HG03175 (cell line): ENCODE results near the gene ZEB2.

ENCODE experiments used
- ATAC-seq: cut with Tn5 transposase; IDR thresholded peaks from one replicate; pipeline ENCODE4 v1.9.1; 2021; ENCODE audit warnings: mild to moderate bottlenecking, moderate library complexity; ENCODE audit not compliant: unreplicated experiment

The ZEB2 gene

GRCh38 chr2:144453486-144454158 is 66.3 kb downstream of the ZEB2 start:
- ATAC-seq: no peak

- no peak for ATAC-seq
Measured at GRCh38 chr2:144452989-144453336, 67.0 kb downstream of the ZEB2 start.

GRCh38 chr2:144452169-144452988 is 67.5 kb downstream of the ZEB2 start:
- no peak for ATAC-seq

GRCh38 chr2:144451443-144451842 is 68.5 kb downstream of the ZEB2 start:
- no peak for ATAC-seq

GRCh38 chr2:144449028-144449406 is 70.9 kb downstream of the ZEB2 start:
- ATAC-seq: peak; percentile 63

- ATAC-seq: peak; percentile 26
Measured at GRCh38 chr2:144448389-144449027, 71.4 kb downstream of the ZEB2 start.

GRCh38 chr2:144447535-144447934 is 72.4 kb downstream of the ZEB2 start:
- ATAC-seq: no peak

- ATAC-seq: no peak
Measured at GRCh38 chr2:144446136-144446535, 73.8 kb downstream of the ZEB2 start.

- ATAC-seq: no peak
Measured at GRCh38 chr2:144445196-144445595, 74.7 kb downstream of the ZEB2 start.

GRCh38 chr2:144443837-144444817 is 75.8 kb downstream of the ZEB2 start:
- ATAC-seq: no peak

GRCh38 chr2:144441711-144442141 is 78.2 kb downstream of the ZEB2 start:
- no peak for ATAC-seq

- no peak for ATAC-seq
Measured at GRCh38 chr2:144439993-144440392, 79.9 kb downstream of the ZEB2 start.

- no peak for ATAC-seq
Measured at GRCh38 chr2:144438801-144439631, 80.9 kb downstream of the ZEB2 start.

- no peak for ATAC-seq
Measured at GRCh38 chr2:144437636-144438035, 82.3 kb downstream of the ZEB2 start.

- no peak for ATAC-seq
Measured at GRCh38 chr2:144434425-144435222, 85.3 kb downstream of the ZEB2 start.

GRCh38 chr2:144432921-144433320 is 87.0 kb downstream of the ZEB2 start:
- no peak for ATAC-seq

- ATAC-seq: no peak
Measured at GRCh38 chr2:144431998-144432397, 87.9 kb downstream of the ZEB2 start.

- no peak for ATAC-seq
Measured at GRCh38 chr2:144431392-144431783, 88.5 kb downstream of the ZEB2 start.
